ENCODE data around the gene AFF2.

The AFF2 gene

DNA sequence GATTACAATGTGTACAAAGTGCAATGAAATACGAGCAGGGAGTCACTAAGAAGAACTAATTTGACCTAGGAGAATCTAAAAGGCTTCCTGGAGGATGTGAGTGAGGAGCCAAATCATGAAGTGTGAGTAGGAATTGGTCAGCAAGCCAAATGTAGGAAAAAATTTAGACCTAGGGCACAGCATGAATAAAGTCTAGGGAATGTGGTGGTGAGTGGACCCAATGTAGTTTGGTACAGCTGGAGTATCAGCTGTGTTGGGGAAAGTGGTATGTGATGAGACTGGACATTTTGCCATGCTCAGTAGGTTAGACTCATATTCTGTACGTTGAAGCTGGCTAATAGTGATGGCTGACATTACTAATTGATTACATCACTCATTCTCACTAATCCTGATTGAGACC, 191.0 kb downstream of the AFF2 start:
- no peaks in the 10 kb centered on the region for H3K27me3 ChIP-seq
- H3K36me3 ChIP-seq: no peaks in the 10 kb centered on the region
- H3K9me3 ChIP-seq: no peaks in the 10 kb centered on the region
- H3K4me3 ChIP-seq (ENCODE audit: low read depth, low read length): no peak overlapping the region
- TF ChIP-seq, protein P1, sequence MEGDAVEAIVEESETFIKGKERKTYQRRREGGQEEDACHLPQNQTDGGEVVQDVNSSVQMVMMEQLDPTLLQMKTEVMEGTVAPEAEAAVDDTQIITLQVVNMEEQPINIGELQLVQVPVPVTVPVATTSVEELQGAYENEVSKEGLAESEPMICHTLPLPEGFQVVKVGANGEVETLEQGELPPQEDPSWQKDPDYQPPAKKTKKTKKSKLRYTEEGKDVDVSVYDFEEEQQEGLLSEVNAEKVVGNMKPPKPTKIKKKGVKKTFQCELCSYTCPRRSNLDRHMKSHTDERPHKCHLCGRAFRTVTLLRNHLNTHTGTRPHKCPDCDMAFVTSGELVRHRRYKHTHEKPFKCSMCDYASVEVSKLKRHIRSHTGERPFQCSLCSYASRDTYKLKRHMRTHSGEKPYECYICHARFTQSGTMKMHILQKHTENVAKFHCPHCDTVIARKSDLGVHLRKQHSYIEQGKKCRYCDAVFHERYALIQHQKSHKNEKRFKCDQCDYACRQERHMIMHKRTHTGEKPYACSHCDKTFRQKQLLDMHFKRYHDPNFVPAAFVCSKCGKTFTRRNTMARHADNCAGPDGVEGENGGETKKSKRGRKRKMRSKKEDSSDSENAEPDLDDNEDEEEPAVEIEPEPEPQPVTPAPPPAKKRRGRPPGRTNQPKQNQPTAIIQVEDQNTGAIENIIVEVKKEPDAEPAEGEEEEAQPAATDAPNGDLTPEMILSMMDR (IDR thresholded peaks at IDR 0.05; ENCODE audit: low read depth, low read length): no peak
- H3K4me1 ChIP-seq: no peaks in the 10 kb centered on the region
- DNase-seq: no peak

DNA sequence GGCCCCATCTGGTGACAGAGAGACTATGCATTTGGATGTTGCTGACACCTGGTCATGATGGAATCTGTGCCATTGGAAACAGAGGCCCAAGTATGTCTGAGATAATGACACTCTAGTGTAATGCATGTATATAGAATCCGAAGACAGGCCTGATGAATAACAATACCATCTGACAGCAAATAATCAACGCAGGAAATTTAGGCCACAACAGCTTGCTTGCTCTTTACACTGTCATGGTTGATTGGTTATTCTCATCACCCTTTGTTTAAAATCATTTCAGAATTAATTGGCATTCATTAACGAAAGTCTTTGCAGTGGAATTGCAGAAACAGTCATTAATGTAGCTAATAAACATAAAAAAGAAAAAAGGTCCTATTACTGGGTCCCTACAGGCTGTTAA, 194.8 kb downstream of the AFF2 start:
- TF ChIP-seq, protein P1 (IDR thresholded peaks at IDR 0.05; ENCODE audit: low read depth, low read length): no peak
- Histone ChIP-seq H3K4me3 (ENCODE audit: low read depth, low read length) (no peak overlapping the region), H3K36me3 (no peaks in the 10 kb centered on the region), H3K4me1 (no peaks in the 10 kb centered on the region), H3K9me3 (no peaks in the 10 kb centered on the region), H3K27me3 (no peaks in the 10 kb centered on the region)
- no peak for DNase-seq

DNA sequence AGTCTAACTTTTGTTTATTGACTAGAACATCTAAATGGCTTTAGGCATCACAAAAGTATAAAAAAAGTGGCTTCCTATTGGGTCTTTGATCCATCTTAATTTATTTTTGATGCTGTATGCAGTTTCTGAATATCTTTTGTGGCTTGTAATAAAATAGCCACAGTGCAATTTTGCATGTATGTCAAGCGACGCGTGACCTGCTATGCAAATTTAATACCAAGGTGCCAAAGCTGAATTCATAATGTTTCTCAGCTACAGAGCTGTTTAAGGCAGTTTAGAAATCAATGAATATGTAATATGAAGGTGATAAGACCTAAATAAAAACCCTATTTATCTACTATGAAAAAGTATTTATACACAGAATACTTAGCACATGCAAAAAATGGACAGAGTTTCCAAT, 197.8 kb downstream of the AFF2 start:
- no peak for DNase-seq
- Histone ChIP-seq H3K4me1 (no peaks in the 10 kb centered on the region), H3K36me3 (no peaks in the 10 kb centered on the region), H3K4me3 (ENCODE audit: low read depth, low read length) (no peak overlapping the region), H3K27me3 (no peaks in the 10 kb centered on the region), H3K9me3 (no peaks in the 10 kb centered on the region)
- TF ChIP-seq, protein P1 (IDR thresholded peaks at IDR 0.05; ENCODE audit: low read depth, low read length): no peak

DNA sequence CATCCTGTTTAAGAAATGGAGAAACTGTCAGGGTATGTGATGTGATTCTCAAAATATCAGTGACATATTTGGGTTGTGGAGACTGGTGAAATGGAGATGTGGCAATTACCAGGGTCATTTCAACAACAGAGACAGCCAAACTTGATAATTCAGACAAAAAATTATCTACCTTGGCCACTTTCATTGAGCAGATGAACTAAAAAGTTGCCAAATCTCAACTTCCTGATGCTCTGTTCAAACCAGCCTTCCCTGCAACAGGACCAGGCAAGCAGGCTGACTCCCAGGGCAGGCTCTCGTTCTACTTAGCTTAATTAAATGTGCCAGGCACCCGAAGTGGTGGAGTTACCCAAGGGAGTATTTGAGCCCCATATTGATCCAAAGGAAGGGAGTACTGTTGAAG, 199.6 kb downstream of the AFF2 start:
- no peak for DNase-seq
- TF ChIP-seq, protein P1 (IDR thresholded peaks at IDR 0.05; ENCODE audit: low read depth, low read length): no peak

DNA sequence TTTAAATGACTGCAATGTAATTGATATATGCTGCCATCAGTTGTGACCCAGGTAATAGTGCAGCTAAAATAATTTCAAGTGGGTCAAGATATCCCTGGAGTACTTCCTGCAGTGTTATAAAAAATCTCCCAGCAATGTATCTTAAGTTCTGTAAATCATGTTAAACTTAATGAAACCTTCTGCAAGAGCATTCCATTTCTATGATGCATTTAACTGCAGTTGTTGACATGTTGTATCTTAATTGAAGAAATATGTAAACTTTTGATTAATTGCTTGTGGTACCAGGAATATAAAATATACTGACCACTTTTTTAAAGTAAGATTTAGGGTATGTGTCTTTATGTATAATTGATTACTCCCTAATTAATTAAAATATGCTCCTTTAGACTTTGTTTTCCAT, 213.6 kb downstream of the AFF2 start:
- Histone ChIP-seq H3K9me3 (no peaks in the 10 kb centered on the region), H3K36me3 (no peaks in the 10 kb centered on the region), H3K27me3 (no peaks in the 10 kb centered on the region), H3K4me3 (ENCODE audit: low read depth, low read length) (no peak overlapping the region), H3K4me1 (no peaks in the 10 kb centered on the region)
- DNase-seq: no peak
- TF ChIP-seq, protein P1 (IDR thresholded peaks at IDR 0.05; ENCODE audit: low read depth, low read length): no peak

More for the DNA sequence above, 199.6 kb downstream of the AFF2 start:
- H3K4me1 ChIP-seq: no peaks in the 10 kb centered on the region
- no peaks in the 10 kb centered on the region for H3K27me3 ChIP-seq
- H3K36me3 ChIP-seq: no peaks in the 10 kb centered on the region
- H3K9me3 ChIP-seq: no peaks in the 10 kb centered on the region
- H3K4me3 ChIP-seq (ENCODE audit: low read depth, low read length): no peak overlapping the region

DNA sequence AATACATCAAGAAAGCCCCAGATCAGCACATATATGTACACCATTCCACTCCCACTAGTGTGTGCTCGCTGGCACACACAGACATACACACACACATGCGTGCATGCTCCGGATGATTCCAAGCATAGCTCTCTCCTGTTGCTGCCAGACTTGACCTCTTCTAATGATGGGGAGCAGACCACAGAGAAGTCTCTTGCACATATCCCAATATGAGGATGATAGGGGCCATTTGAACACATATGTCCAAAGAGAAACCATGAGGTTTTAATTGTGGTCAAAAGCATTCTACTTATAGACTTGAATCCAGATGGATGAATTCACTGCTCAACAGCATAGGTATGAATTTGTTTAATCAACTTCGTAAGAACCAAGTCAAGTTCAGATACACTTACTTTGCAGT, 214.9 kb downstream of the AFF2 start:
- Histone ChIP-seq H3K27me3 (no peaks in the 10 kb centered on the region), H3K4me1 (no peaks in the 10 kb centered on the region), H3K36me3 (no peaks in the 10 kb centered on the region), H3K4me3 (ENCODE audit: low read depth, low read length) (no peak overlapping the region), H3K9me3 (no peaks in the 10 kb centered on the region)
- DNase-seq: no peak
- TF ChIP-seq, protein P1 (IDR thresholded peaks at IDR 0.05; ENCODE audit: low read depth, low read length): no peak
